GM12892 (cell line): ENCODE results near the gene WNT3A.

Experiments used
- POLR2A ChIP-seq: IDR thresholded peaks from 2 replicates; pipeline ENCODE4 v1.6.1; 2011; ENCODE audit warnings: low read depth, low read length, control low read depth
- POLR2AphosphoS5 ChIP-seq: IDR thresholded peaks from 2 replicates; pipeline ENCODE4 v1.6.1; 2011; ENCODE audit warnings: low read depth, low read length, control low read depth

DNA sequence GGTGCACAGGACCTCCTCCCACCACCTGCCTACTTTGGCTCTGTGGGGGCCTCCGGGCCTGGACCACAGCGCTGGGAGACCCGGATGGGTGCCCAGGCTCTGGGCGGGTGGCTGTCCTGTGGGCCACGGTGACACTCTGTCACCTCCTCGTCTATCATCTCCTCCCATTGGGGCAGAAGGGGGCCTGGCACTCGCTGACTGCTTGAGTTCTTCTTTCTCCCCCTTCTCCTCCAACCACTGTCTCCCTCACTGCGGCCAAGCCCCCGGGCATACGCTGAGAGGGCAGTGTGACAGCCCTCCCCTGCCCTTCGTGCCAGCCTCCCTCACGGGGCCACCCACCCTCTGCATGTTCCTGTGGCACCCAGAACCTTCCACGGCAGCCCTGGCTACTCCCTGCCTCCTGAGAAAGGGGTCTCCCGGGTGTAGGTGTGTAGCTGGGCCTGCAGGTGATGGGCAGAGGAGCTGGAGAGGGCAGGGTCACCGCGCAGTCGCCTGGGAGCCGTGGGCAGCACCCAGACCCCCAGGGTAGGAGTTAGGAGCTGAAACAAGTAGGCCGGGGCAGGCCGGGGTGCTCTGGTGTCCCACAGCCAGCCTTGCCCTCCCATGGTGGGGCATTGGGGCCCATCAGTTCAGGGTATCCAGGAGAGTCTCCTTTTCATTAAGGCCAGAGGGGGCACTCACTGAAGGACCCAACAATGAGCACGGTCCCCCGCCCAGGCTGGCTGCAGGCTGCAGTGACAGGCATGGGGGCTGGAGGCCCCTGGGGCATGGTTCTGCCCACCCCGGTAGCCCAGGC is 66.5 kb downstream of the WNT3A start:
- TF ChIP-seq POLR2A (no peak), POLR2AphosphoS5 (no peak)
